ENCODE measurements around the gene HSPA1A. TPM values are rescaled to one million over a fixed set of nuclear protein-coding genes. Genes with fewer than 3 reads are reported as not detected.
A peak's percentile ranks its signal among the peaks of the same experiment; 100 is the strongest.

The HSPA1A gene
- total and polyA plus RNA-seq, 4 donors, result 28.8 to 120 (median 77.6) TPM

- under 1% methylated on average over 13 of the region's 13 CpGs for WGBS
- Histone ChIP-seq H3K4me1 (ENCODE audit: control insufficient read depth in 4 of 4, insufficient read depth in 4 of 4, low read length in 3 of 4) (peaks cover under 1 to 15% (median 8%) of the 10 kb centered on the region in 4 donors), H3K9ac (ENCODE audit: low read depth in 1 of 2, low read length in 2 of 2) (peak overlapping the region; percentile 64 to 94), H3K27me3 (ENCODE audit: control insufficient read depth in 4 of 4, insufficient read depth in 4 of 4, low read length in 3 of 4) (no peaks in the 10 kb centered on the region), H3K4me3 (ENCODE audit: low read depth in 1 of 3, low read length in 3 of 3) (peak overlapping the region; percentile 33 to 49 (median 49)), H3K27ac (ENCODE audit: low read depth in 1 of 2, low read length in 2 of 2) (peak overlapping the region; percentile 93 to 100), H3K36me3 (ENCODE audit: control insufficient read depth in 4 of 4, insufficient read depth in 3 of 4, low read depth in 1 of 4, low read length in 3 of 4) (no peaks in the 10 kb centered on the region), H3K9me3 (ENCODE audit: control insufficient read depth in 4 of 4, low read length in 3 of 4) (no peaks in the 10 kb centered on the region)
- DNase-seq (ENCODE audit: low spot score), result peak; percentile 84
- TF ChIP-seq TAF1 (conservative IDR thresholded peaks at IDR 0.05), result peak; percentile 59
- no peak for TF ChIP-seq ATF3 (IDR thresholded peaks at IDR 0.05)
- TF ChIP-seq SP1 (IDR thresholded peaks at IDR 0.05), result peak; percentile 69
- no peak for TF ChIP-seq NR2F2 (IDR thresholded peaks at IDR 0.05)
- peak in 1 of 2 donors; percentile 38 for TF ChIP-seq GABPA (IDR thresholded peaks at IDR 0.05 in 1 of 2, conservative IDR thresholded peaks at IDR 0.05 in 1 of 2)
- TF ChIP-seq, protein P1, sequence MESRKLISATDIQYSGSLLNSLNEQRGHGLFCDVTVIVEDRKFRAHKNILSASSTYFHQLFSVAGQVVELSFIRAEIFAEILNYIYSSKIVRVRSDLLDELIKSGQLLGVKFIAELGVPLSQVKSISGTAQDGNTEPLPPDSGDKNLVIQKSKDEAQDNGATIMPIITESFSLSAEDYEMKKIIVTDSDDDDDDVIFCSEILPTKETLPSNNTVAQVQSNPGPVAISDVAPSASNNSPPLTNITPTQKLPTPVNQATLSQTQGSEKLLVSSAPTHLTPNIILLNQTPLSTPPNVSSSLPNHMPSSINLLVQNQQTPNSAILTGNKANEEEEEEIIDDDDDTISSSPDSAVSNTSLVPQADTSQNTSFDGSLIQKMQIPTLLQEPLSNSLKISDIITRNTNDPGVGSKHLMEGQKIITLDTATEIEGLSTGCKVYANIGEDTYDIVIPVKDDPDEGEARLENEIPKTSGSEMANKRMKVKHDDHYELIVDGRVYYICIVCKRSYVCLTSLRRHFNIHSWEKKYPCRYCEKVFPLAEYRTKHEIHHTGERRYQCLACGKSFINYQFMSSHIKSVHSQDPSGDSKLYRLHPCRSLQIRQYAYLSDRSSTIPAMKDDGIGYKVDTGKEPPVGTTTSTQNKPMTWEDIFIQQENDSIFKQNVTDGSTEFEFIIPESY (IDR thresholded peaks at IDR 0.05), result peak; percentile 58
- peak; percentile 20 for TF ChIP-seq FOXA2 (IDR thresholded peaks at IDR 0.05)
- peak; percentile 43 for TF ChIP-seq HNF4G (IDR thresholded peaks at IDR 0.05)
- TF ChIP-seq EGR1 (IDR thresholded peaks at IDR 0.05; ENCODE audit: low read depth in 2 of 2), result peak; percentile 20 to 46
- TF ChIP-seq HNF4A (conservative IDR thresholded peaks at IDR 0.05), result peak; percentile 28 to 49
- peak in 1 of 2 donors; percentile 67 for TF ChIP-seq JUND (IDR thresholded peaks at IDR 0.05)
- TF ChIP-seq YY1 (IDR thresholded peaks at IDR 0.05), result peak; percentile 84
- peak; percentile 53 to 64 for TF ChIP-seq RXRA (IDR thresholded peaks at IDR 0.05)
- peak; percentile 48 for TF ChIP-seq FOXA1 (IDR thresholded peaks at IDR 0.05)
- TF ChIP-seq REST (IDR thresholded peaks at IDR 0.05), result no peak
- TF ChIP-seq RAD21 (IDR thresholded peaks at IDR 0.05), result peak in 1 of 2 donors; percentile 30
- no peak for TF ChIP-seq CTCF (IDR thresholded peaks at IDR 0.05; ENCODE audit: low read depth, low read length, missing input control)
- TF ChIP-seq, protein P2, sequence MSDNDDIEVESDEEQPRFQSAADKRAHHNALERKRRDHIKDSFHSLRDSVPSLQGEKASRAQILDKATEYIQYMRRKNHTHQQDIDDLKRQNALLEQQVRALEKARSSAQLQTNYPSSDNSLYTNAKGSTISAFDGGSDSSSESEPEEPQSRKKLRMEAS (IDR thresholded peaks at IDR 0.05), result no peak
Measured at GRCh38 chr6:31814677-31815024, 692 bp upstream of the HSPA1A start.
